ENCODE measurements around the gene SLC4A7.

DNA sequence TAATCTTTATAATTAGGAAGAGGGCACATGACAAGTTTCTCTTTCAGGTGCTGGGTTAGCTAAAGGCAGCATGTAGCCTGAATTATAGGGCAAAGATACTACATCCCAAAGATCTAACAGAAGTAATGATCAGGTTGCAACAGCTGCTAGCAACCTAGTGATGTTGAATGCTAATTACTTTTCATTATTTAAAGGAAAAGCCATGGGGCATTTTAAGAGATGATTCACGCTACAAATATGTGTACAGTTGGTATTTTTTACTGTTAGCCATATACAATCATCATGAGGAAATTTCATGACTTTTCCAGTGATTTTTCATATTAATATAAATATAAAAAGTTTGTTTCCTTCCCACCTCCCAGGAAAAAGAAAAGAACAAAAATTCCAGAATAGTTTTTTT, 158.0 kb downstream of the SLC4A7 start:
- TF ChIP-seq, protein P1, sequence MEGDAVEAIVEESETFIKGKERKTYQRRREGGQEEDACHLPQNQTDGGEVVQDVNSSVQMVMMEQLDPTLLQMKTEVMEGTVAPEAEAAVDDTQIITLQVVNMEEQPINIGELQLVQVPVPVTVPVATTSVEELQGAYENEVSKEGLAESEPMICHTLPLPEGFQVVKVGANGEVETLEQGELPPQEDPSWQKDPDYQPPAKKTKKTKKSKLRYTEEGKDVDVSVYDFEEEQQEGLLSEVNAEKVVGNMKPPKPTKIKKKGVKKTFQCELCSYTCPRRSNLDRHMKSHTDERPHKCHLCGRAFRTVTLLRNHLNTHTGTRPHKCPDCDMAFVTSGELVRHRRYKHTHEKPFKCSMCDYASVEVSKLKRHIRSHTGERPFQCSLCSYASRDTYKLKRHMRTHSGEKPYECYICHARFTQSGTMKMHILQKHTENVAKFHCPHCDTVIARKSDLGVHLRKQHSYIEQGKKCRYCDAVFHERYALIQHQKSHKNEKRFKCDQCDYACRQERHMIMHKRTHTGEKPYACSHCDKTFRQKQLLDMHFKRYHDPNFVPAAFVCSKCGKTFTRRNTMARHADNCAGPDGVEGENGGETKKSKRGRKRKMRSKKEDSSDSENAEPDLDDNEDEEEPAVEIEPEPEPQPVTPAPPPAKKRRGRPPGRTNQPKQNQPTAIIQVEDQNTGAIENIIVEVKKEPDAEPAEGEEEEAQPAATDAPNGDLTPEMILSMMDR (conservative IDR thresholded peaks at IDR 0.05 in 1 of 2, IDR thresholded peaks at IDR 0.05 in 1 of 2; ENCODE audit: low read depth in 1 of 2, low read length in 2 of 2) = no peak
- no peak for TF ChIP-seq EZH2 (IDR thresholded peaks at IDR 0.05; ENCODE audit: low read length, missing control alignments)
